Stimulated activated CD8-positive, alpha-beta memory T cell treated with anti-CD3 and anti-CD28 coated beads, Interleukin-12 subunit alpha, Interleukin-12 subunit beta, amount 100 ng/mL, for 1 hour (primary cell): ENCODE data around the gene GJB1.
"Not testable (repeated sequence)": the region's sequence is repeated elsewhere in the genome, so short reads cannot be mapped to it uniquely, and the experiment has no call there.

Source experiments
- DNase-seq: peaks from one replicate; pipeline ENCODE4 v3.0.0-alpha.2; 2020; ENCODE audit warnings: low read depth

Gene GJB1

DNA sequence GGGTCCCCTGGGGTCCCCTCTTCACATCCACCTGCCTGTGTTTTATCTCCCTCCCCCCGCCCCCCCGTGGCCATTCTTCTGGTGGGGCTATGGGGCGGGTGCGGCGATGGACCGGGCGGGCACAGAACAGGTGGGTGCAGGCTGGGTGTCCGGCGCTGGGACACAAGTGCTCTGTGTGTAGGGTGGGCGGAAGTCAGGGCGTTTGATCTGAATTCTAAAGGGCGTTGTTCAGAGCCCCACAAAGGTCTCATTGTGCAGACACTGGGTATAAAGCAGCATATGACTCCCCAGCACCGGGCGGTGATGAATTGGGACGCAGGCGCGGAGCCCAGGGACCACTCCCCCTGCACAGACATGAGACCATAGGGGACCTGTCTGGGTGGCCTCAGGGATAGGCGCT is at the start of gene GJB1:
Gene GJB1, plus strand, starts transcription at position 296 of the 400 bp plus-strand sequence. CDS start 484 bp downstream, outside the sequence.
- no peak for DNase-seq

DNA sequence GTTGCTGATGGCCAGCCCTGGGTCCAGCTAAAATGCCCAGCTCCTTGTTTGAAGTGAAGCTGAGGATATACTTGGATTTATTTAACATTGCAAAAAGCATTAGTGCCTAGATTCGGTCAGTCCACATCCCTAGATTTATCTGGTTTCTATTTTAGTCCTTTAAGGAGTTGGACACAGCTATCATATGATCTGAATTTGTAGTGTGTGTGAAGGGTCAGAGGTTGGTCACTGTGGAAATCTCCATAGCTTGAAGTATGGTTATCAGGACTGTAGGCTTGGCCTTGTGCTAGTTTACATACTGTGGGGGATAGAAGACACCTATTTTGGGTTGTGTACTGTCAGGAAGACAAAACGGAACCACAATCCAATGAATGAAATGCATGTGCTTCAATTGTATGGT is 49.6 kb upstream of the GJB1 start:
- DNase-seq, result no peak

DNA sequence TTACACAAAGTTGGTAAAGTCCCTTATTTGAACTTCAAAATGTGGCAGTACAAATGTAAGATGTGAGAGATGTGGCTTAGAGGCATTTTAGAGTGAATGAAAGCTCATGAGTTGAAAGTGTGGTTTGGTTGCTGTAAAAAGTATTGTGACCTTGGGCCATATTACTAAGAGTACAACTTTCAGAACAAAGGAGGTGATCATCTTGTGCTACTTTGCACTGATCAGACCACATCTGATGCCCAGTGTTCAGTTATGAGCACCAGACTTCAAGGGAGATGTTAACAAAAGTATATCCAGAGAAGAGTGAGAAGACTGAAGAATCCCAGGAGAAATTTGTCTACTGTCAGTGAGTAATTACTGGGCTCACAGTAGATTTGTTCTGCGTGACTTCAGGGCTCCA is 48.2 kb upstream of the GJB1 start:
- DNase-seq, result no peak

DNA sequence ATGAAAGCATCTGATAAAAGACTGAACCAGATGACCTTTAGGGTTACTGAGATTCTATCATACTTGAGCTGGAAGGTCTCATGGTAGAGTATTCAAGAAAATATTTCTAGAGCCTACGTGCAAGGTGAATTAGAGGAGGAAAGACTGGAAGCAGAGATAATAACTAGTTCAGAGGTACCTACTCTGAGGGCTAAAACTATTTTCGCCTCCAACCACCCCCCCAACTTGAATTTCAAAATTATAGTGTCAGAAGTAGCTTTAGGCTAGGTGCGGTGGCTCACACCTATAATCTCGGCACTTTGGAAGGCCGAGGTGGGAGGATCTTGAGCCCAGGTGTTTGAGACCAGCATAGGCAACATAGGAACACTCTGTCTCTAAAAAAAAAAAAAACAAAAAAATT is 47.5 kb upstream of the GJB1 start:
- no peak for DNase-seq

DNA sequence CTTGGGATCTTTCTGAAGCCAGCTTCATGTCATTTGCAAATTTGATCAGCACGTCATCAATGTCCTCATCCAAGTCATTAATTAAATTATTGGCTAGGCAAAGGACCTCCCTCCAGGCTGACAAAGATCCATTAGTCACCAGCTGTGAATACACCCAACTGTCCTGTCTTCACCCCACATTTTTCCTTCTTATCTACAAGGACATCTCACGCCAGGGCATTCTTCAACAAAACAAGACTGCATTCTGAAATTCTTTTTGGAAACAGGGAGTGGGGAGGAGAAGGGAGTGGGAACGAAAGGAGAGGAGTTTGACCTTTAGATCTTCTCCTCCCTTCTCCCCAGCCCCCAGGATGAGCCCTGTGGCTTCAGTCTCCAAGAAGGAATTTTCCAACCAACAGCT is 45.7 kb upstream of the GJB1 start:
- no peak for DNase-seq

DNA sequence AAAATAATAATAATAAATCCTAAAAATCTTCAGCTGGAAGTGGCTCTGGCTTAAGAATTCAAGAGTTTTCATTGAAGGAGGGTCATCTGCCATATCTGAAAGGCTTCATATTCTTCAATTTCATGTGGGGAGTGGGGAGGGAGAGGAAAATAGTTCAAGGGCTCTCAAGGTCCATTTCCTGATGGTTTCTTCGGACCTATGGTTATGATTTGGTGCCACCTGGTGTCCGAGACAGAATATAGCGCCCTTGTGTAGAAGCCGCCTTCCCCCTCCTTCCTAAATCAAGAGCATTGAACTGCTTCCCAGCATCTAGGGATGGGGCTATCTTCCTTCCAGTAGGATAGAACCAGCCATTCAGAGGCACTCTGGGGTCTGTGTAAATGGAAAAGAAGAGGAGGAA is 44.1 kb upstream of the GJB1 start:
- DNase-seq, result no peak

DNA sequence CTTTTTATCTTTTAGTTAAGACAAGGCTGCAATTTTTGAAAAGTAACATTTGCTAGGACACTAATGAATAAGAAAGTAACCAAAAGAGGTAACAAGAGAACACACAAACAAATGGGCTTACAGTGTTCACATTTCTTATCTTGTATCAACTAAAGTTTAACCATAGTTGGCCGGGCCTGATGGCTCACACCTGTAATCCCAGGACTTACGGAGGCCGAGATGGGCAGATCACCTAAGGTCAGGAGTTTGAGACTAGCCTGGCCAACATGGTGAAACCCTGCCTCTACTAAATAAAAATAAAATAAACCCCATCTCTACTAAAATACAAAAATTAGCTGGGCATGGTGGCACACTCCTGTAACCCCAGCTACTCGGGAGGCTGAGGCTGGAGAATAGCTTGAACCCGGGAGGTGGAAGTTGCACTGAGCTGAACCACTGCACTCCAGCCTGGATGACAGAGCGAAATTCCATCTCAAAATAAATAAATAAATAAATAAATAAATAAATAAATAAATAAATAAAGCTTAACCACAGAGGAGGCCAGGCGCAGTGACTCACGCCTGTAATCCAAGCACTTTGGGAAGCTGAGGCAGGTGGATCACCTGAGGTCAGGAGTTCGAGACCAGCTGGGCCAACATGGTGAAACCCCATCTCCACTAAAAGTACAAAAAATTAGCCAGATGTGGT is 42.3 kb upstream of the GJB1 start:
- not testable (repeated sequence) for DNase-seq

DNA sequence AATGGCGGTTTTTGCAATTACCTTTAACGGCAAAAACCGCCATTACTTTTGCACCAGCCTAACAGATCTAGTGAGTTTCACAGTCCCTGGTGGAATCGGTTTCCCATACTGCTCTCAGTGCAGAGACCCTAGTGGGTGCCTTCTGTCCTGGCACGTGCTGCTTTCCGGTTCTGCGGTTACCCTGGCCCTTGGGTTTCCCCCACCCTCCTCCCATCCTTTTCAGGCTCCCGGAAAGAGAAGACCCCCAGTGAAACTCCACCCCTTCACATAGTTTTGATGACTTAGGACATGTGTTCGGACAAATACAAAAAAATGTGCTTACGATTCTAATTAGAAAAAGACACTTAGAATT is 41.5 kb upstream of the GJB1 start:
- no peak for DNase-seq

DNA sequence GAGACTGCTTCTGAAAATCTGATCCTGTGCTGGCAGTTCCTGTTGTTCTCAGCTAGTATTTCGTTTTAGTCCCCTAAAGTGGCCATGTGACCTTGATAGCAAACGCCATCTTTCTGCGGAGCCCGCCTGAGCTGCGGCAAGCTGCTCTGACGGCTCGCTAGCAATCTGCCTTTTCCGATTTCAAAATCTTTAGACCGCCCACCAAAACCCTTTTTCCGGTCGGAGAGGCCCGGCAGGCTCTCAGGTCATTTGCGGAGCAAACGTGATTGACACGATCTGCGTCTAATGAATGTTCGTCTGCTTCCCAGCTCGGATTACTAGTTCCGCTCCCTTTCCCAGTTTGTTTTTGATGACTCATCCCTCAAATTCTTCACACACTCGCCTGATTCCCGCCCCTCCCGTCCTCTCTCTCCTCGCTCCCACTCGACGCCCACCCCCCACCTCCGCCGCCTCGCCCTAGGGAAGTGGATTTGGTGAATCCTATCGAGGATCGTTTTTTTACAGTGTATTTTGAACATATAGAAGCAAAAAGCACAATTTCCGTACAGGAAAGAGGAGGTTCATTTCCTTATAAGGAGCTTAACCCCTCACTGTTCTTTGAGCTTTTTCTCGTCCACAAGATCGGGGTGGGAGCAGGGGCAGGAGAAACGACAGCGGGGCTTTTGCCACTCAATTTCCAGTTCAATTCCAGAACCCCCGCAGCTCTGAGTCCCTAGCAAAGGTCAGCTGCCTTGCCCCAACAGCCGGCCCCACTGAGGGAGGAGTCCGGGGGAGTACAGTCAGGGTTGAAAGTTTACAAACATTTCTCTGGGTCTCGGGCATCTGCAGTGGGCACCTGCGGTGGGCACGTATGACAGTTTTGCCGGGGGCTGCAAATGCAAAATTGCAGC is 40.9 kb upstream of the GJB1 start:
- peak; percentile 61 for DNase-seq

DNA sequence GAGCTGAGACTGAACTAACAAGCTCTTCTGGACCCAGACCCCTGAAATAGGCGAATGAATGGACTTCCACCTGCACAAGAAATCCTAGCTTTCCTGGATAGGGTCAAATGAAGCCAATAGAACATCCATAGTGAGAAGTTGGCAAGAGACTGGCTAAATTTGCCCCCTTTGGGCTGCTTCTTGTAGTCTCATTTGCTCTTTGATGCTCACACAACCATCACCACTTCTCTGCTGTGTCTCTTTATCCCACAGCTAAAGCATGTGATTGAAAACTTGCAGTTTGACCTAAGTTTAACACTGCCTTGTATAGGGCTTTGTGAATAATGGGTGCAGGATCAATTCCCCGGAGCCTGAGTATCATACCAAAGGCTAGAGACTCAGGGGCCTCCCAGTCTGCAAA is 40.2 kb upstream of the GJB1 start:
- DNase-seq, result no peak

DNA sequence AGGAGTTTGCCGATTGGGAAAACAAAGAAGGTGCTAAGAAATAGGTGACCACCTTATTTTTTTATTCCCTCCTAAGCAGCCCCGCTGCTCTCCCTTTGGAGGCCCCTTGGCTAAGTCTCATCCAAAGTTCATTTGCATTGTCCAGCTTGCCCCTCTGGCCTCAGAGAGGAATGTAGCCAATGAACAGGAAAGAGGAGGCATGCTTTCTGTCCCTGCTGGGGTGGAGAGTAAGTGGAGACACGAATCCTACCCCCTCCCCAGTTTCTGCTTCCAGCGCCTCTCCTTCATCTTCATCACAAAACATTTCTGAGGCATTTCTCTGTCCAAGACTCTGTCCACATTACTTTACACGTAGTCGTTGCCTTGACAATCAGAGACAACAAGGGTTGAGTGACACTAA is 39.7 kb upstream of the GJB1 start:
- no peak for DNase-seq

DNA sequence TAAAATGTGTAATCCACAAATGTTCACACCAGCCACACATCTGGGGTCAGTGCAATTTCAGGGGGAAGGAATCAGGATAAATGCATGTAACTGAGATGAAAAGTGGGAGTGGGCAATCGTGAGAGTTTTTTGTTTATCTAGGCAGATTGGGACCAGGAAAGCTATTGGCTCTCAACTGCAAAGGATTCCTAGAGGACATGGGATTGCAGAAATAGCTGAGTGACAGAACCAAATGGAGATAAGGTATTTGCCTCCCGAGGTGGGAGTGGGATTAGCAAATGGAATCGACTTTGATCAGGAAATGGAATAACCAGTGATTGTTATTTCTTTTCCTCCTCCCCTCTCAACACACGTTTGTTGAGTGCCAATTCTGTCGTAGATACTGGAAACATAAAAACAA is 38.9 kb upstream of the GJB1 start:
- no peak for DNase-seq

DNA sequence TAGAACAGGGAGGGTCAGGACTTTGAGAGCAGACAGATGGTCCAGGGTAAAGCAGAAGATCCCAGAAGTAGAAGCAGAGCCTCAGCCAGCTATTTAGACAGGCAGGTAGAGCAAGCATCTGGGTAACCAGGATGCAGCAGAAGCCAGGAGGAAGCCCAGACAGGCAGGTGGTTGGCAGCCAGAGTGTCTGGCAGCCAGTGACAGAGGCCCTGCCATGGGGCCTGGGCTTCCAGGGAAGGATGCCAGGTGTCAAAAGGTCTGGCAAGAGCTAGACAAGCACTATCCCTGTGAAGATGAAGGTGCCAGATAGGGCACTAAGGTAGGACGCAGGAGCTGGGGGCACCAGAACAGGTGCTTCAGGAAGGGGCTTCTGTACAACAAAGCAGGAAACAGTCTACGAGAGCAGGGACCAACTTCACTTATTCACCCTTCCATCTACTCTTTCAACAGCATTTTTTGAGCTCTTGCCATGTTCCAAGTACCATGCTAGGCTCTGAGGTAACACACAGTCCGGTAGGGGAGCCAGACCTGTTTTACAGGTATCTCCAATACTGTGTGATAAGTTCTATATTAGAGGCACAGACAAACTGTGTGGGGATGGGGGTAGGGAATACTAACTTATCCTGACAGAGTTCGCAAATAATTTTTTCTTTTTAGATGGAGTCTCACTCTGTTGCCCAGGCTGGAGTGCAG is 38.1 kb upstream of the GJB1 start:
- no peak for DNase-seq

DNA sequence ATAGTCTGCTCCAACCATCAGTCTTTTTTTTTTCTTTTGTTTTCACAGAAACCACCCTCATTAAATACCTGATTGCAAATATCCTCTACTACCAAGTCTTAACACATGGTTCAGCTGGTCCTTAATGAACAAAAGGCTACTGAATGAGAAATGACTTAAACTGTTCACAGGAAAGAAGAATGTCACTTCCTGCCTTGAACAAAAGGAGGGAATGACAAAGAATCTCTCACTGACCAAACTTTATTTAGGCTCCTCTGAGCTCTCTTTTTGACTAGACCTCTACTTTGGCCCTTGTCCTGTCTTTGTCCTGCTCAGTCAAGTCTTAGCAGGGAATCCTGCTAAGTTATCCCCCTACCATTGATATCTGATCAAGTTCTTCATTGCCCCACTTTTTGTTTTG is 31.8 kb upstream of the GJB1 start:
- no peak for DNase-seq

DNA sequence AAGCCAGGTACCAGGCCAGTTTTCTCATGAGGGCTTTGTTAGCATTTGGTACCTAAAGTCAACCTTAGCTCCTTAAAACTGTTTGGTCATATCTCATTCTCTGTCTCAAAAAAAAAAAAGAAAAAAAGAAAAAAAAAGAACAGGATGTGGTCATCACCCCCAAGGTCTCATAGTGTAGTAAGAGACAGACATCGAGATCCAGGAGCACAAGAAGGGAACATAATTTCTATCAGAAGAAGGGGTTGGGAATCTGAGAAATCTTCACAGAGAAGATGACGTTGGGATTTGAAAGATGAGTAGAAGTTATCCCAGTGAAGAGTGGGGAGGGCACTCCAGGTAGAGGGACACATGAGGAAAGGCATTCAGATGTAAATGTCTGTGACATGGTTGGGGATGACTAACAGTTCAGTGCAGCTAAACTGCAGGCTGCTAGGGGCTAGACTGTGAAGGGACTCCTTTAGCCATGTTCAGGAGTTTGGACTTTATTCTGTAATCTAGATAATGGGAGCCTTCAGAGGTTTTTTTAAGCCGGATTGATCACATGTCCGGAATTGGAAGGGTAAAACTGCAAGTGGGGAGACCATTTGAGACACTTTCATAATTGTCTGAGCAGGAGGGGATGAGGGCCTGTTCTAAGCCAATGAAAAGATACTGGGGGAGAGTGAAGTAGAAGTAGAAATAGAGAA is 26.9 kb upstream of the GJB1 start:
- no peak for DNase-seq

DNA sequence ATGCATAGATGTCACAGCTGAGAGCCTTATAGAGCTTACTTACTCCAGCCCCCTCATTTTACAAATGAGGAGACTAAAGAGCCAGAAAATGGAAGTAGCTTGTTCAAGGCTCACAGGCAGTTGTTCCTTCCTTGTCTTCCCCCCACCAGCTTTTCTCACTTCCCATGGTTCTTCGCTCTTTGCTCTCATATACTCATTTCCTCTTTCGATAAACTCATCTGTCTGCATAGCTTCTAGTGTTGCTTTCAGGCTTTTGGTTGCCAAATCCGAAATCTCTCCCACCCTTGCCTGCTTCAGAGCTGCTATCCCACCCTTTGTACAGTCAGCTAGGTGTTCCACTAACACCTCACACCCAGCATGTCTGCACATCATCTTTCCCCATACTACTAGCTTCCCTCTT is 25.0 kb upstream of the GJB1 start:
- DNase-seq, result no peak

DNA sequence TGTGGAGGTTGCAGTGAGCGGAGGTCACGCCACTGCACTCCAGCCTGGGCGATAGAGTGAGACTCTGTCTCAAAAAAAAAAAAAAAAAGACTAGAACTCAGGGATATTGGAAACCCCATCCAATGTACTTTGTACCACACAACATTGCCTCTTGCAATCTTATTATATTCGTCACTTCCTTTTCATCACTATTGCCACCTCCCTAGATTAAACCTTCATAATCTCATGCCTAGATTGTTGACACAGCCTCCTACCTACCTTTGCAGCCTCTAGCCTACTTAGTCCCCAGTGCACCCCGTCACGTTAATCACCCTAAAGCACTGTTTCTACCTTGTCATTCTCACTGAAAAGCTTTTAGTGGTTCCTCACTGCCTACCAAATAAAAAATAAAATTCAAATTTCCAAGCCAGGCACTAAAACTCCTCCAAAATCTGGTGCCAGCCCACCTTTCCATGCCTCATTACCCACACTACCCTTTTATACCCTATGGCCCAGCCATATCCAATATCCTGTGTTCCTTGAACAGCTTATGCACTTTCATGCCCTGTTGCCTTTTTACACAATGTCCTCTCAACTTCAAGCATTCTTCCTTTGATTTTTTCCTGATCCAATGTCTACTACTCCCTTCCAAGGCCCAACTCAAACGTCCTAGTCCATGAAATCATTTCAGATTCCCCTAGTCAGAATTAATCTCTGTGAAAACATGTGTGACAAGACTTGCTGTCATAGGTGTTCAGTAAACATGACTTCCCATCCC is 23.6 kb upstream of the GJB1 start:
- DNase-seq, result no peak

DNA sequence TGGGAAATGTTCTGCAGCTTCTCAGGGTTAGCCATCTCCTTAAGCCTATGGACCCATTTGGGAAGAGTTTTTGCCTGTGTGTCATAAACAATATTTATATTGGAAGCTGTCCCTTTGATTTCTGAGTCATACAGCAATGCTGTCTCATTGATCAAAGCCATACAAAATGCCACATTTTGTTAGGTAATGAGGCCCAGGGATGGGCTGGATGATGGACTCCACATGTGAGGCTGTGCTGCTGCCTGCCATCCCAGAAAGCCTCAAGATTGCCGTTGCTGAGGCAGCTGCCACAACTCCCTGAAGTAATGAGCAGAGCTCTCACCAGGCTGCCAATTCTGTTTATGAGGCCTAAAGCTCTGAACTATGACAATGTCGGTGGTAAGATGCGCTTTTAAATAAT is 12.2 kb upstream of the GJB1 start:
- DNase-seq, result no peak

DNA sequence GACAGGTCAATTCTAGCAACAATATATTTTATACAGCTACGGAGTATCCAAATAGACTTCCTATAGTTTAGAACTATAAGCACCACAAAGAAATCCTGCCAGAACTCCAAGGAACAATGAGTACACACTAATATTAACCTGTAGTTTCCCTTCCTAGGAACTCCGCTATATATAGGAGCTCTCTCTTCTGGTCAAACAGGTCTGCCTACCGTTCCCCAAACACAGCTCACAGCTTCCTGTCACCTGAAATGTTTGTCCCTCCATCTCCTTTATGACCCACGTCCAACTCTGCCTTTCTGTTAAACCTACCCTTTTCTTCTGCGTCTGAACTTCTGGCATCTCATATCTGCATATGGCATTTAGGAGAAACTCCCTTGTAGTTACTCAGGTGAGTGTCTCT is 10.5 kb upstream of the GJB1 start:
- DNase-seq, result no peak

DNA sequence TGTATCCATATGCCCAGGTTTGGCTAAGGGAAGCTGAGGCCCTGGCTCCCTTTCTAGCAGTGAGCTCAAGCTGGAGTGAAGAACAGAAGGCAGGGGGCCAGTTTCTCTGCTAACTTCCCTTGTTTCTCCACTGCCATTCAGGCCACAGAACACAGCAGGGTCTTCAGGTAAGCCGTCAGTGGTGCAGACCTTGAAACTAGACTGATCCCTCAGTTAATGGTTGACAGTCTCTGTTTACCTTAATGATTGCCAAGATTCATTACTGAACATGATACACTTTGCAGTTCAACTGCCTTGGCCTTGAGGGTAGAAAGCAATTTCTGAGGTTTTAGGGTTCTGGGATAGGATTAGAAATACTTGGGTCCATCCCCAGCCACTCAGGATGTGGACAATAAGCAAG is 8.9 kb upstream of the GJB1 start:
- DNase-seq, result no peak

DNA sequence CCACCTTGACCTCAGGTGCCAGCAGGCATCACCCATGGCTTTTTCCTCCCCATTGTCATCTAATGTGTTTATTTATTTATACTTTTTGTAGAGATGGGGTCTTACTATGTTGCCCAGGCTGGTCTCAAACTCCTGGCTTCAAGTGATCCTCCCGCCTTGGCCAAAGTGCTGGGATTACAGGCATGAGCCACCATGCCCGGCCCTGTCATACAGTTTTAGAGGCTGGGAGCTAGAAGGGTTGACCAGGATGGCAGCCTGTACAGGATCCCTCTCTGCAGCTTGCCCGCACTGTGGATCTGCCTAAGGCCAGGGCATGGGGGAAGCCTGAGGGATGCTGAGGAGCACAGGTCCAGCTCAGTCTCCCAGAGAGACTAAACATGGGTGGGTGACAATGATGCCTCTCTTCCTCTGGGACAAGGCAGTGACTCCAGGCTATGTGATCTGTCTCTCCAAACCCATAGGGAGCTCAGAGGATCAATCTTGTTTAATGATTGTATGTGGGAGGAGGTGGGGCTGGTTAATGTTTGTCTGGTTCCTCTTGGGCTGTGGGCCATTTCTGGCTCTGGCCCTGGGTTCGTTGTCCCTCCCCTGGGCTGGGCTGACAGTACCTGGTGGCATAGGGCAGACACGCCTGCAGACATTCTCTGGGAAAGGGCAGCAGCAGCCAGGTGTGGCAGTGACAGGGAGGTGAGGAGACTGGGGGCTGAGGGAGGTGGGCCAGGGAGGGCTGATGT is 8.3 kb upstream of the GJB1 start:
- DNase-seq, result no peak
